OCI-M1 (cell line): ENCODE measurements around the gene GALNT16.

Experiments
- DNase-seq: peaks from one replicate; lab custom pipeline; 2025; lab: John Stamatoyannopoulos, UW

GALNT16 gene

GRCh38 chr14:69317780-69318179, 57.8 kb downstream of the GALNT16 start:
- DNase-seq = no peak

- DNase-seq = no peak
Observed at GRCh38 chr14:69318241-69318640, 58.3 kb downstream of the GALNT16 start.

- DNase-seq = no peak
Observed at GRCh38 chr14:69318901-69319475, 59.0 kb downstream of the GALNT16 start.

- no peak for DNase-seq
Observed at GRCh38 chr14:69319911-69320310, 60.0 kb downstream of the GALNT16 start.

- no peak for DNase-seq
Observed at GRCh38 chr14:69320581-69321365, 60.8 kb downstream of the GALNT16 start.

- no peak for DNase-seq
Observed at GRCh38 chr14:69321601-69322330, 61.8 kb downstream of the GALNT16 start.

GRCh38 chr14:69323266-69323998, 63.5 kb downstream of the GALNT16 start:
- no peak for DNase-seq

- DNase-seq = no peak
Observed at GRCh38 chr14:69323999-69324282, 64.0 kb downstream of the GALNT16 start.

- DNase-seq = no peak
Observed at GRCh38 chr14:69324341-69324931, 64.5 kb downstream of the GALNT16 start.

- DNase-seq = no peak
Observed at GRCh38 chr14:69325086-69325485, 65.1 kb downstream of the GALNT16 start.

GRCh38 chr14:69325646-69326265, 65.8 kb downstream of the GALNT16 start:
- DNase-seq = peak; percentile 5

GRCh38 chr14:69326611-69327010, 66.7 kb downstream of the GALNT16 start:
- DNase-seq = no peak

GRCh38 chr14:69327507-69327906, 67.5 kb downstream of the GALNT16 start:
- DNase-seq = no peak

GRCh38 chr14:69328317-69328716, 68.4 kb downstream of the GALNT16 start:
- DNase-seq = no peak

GRCh38 chr14:69328765-69329164, 68.8 kb downstream of the GALNT16 start:
- no peak for DNase-seq

- no peak for DNase-seq
Observed at GRCh38 chr14:69331206-69331605, 71.2 kb downstream of the GALNT16 start.

- DNase-seq = no peak
Observed at GRCh38 chr14:69332782-69333395, 72.9 kb downstream of the GALNT16 start.

- no peak for DNase-seq
Observed at GRCh38 chr14:69333791-69334337, 73.9 kb downstream of the GALNT16 start.

GRCh38 chr14:69334576-69334975, 74.6 kb downstream of the GALNT16 start:
- no peak for DNase-seq

- DNase-seq = no peak
Observed at GRCh38 chr14:69335371-69335771, 75.4 kb downstream of the GALNT16 start.

GRCh38 chr14:69337984-69338383, 78.0 kb downstream of the GALNT16 start:
- DNase-seq = no peak
